IMR-90 (cell line): ENCODE measurements around the gene SLC5A11. TPM values are rescaled to one million over a fixed set of nuclear protein-coding genes. Genes with fewer than 3 reads are reported as not detected.
"Not testable (repeated sequence)": the region's sequence is repeated elsewhere in the genome, so short reads cannot be mapped to it uniquely, and the experiment has no call there.

Experiments
- ATAC-seq: fragments of 200-7000 bp; cut with Tn5 transposase; 2 replicates; pipeline ENCODE4 v1.9.1; 2020; ENCODE audit warnings: low read depth, mild to moderate bottlenecking, moderate library complexity
- BruUV-seq: library from RNA; stranded (reverse); fragments of 400-500 nt; replicated peaks from 2 replicates; lab custom pipeline; 2021; lab: Mats Ljungman, UMichigan
- CTCF ChIA-PET: fragments of 300-600 bp; formaldehyde crosslinking; extraction: SDS; loops from one replicate; lab custom pipeline; 2021; ENCODE audit warnings: antibody characterized with exemption; lab: Yijun Ruan, JAX
- POLR2A ChIA-PET: fragments of 300-600 bp; sonication (Branson Sonifier 250); formaldehyde crosslinking; loops from one replicate; lab custom pipeline; 2022; ENCODE audit warnings: antibody characterized with exemption; ENCODE audit not compliant: unreplicated experiment; lab: Charles Lee
- DNase-seq: peaks from one replicate; pipeline ENCODE4 v3.0.0; 2013
- H2AFZ ChIP-seq: replicated peaks from 2 replicates; pipeline ENCODE3; 2013; ENCODE audit warnings: low read length, mild to moderate bottlenecking; ENCODE audit not compliant: poor library complexity
- H2AK5ac ChIP-seq: 2 replicates; pipeline ENCODE4 v1.6.1; 2013; ENCODE audit warnings: low read depth, low read length, inconsistent platforms
- H2AK9ac ChIP-seq: replicated peaks from 2 replicates; pipeline ENCODE3; 2013; ENCODE audit warnings: mild to moderate bottlenecking, low read depth, low read length, moderate library complexity; ENCODE audit not compliant: poor library complexity
- H2BK120ac ChIP-seq: 2 replicates; pipeline ENCODE4 v1.6.1; 2013; ENCODE audit warnings: low read depth, low read length, inconsistent platforms
- H2BK15ac ChIP-seq: 3 replicates; pipeline ENCODE4 v1.6.1; 2013; ENCODE audit warnings: low read depth, low read length, inconsistent platforms
- H2BK20ac ChIP-seq: 2 replicates; pipeline ENCODE4 v1.6.1; 2013; ENCODE audit warnings: low read depth, mild to moderate bottlenecking, inconsistent platforms, low read length, moderate library complexity
- H2BK5ac ChIP-seq: 2 replicates; pipeline ENCODE4 v1.6.1; 2013; ENCODE audit warnings: mild to moderate bottlenecking, low read depth, low read length, inconsistent platforms; ENCODE audit not compliant: poor library complexity, severe bottlenecking
- H3K14ac ChIP-seq: replicated peaks from 2 replicates; pipeline ENCODE4 v1.6.1; 2013; ENCODE audit warnings: low read depth, low read length, inconsistent platforms
- H3K18ac ChIP-seq: 2 replicates; pipeline ENCODE4 v1.6.1; 2013; ENCODE audit warnings: low read depth, low read length, control low read depth
- H3K23ac ChIP-seq: 2 replicates; pipeline ENCODE4 v1.6.1; 2013; ENCODE audit warnings: low read depth, low read length, inconsistent platforms
- H3K27ac ChIP-seq: 2 replicates; pipeline ENCODE4 v1.5.1; 2013; ENCODE audit warnings: mild to moderate bottlenecking, control low read depth, low read length; ENCODE audit not compliant: insufficient read depth
- H3K27me3 ChIP-seq: 2 replicates; pipeline ENCODE4 v1.6.1; 2013; ENCODE audit warnings: low read length; ENCODE audit not compliant: control insufficient read depth, insufficient read depth
- H3K36me3 ChIP-seq: 2 replicates; pipeline ENCODE4 v1.6.1; 2013; ENCODE audit warnings: low read length, mixed read lengths; ENCODE audit not compliant: control insufficient read depth, insufficient read depth
- H3K4ac ChIP-seq: 2 replicates; pipeline ENCODE4 v1.6.1; 2013; ENCODE audit warnings: low read depth, low read length, inconsistent platforms
- H3K4me1 ChIP-seq: 2 replicates; pipeline ENCODE4 v1.6.1; 2013; ENCODE audit warnings: low read length, mixed read lengths; ENCODE audit not compliant: control insufficient read depth, insufficient read depth
- H3K4me2 ChIP-seq: 2 replicates; pipeline ENCODE4 v1.6.1; 2013; ENCODE audit warnings: low read depth, mild to moderate bottlenecking, control low read depth, low read length, moderate library complexity
- H3K4me3 ChIP-seq: 2 replicates; pipeline ENCODE4 v1.5.1; 2013; ENCODE audit warnings: low read depth, mild to moderate bottlenecking, control low read depth, low read length, moderate library complexity; ENCODE audit not compliant: insufficient read depth
- H3K56ac ChIP-seq: 2 replicates; pipeline ENCODE4 v1.6.1; 2013; ENCODE audit warnings: low read length, inconsistent platforms; ENCODE audit not compliant: insufficient read depth; ENCODE audit errors: extremely low read depth
- H3K79me1 ChIP-seq, 2 experiments: 2 replicates each; pipeline ENCODE4 v1.6.1; 2013; ENCODE audit warnings: low read length in 2 of 2, inconsistent platforms in 1 of 2, low read depth in 1 of 2
- H3K9ac ChIP-seq: 2 replicates; pipeline ENCODE4 v1.6.1; 2013; ENCODE audit warnings: low read depth, low read length, control low read depth
- H3K9me1 ChIP-seq: 2 replicates; pipeline ENCODE4 v1.6.1; 2013; ENCODE audit warnings: low read length, inconsistent platforms; ENCODE audit not compliant: insufficient read depth
- H3K9me3 ChIP-seq: 2 replicates; pipeline ENCODE4 v1.6.1; 2013; ENCODE audit warnings: low read length; ENCODE audit not compliant: control insufficient read depth, insufficient read depth
- H4K20me1 ChIP-seq: 2 replicates; pipeline ENCODE4 v1.6.1; 2013; ENCODE audit warnings: low read length, inconsistent platforms; ENCODE audit not compliant: insufficient read depth
- H4K5ac ChIP-seq: 2 replicates; pipeline ENCODE4 v1.6.1; 2013; ENCODE audit warnings: mild to moderate bottlenecking, low read depth, low read length, control low read depth
- H4K8ac ChIP-seq, 2 experiments: 2 replicates each; pipeline ENCODE4 v1.6.1; 2013; ENCODE audit warnings: low read depth in 2 of 2, low read length in 2 of 2, control low read depth in 1 of 2, inconsistent platforms in 1 of 2
- H4K91ac ChIP-seq: 2 replicates; pipeline ENCODE4 v1.6.1; 2013; ENCODE audit warnings: low read depth, low read length, inconsistent platforms; ENCODE audit not compliant: insufficient read depth
- BHLHE40 ChIP-seq: fragments of 150-350 bp; IDR thresholded peaks from 2 replicates; pipeline ENCODE4 v1.6.1; 2016; ENCODE audit warnings: mild to moderate bottlenecking, low read depth, low read length
- RCOR1 ChIP-seq: IDR thresholded peaks from 2 replicates; pipeline ENCODE4 v1.6.1; 2012; ENCODE audit warnings: mild to moderate bottlenecking, low read length, improper control_type of control experiment; ENCODE audit not compliant: insufficient replicate concordance
- RFX5 ChIP-seq: IDR thresholded peaks from 2 replicates; pipeline ENCODE4 v1.8.0; 2012; ENCODE audit warnings: low read depth, mild to moderate bottlenecking, low read length, moderate library complexity
- USF2 ChIP-seq: fragments of 150-350 bp; IDR thresholded peaks from 2 replicates; pipeline ENCODE4 v1.6.1; 2017; ENCODE audit warnings: mild to moderate bottlenecking, antibody characterized with exemption, low read length, low read depth
- WGBS, 2 experiments: methylation state at CpG; one replicate each; pipeline versions ENCODE4 v1.1.5 to v1.1.7; 2013; ENCODE audit warnings: missing lambda C conversion rate in 2 of 2; ENCODE audit not compliant: insufficient read length in 1 of 2; ENCODE audit errors: extremely low coverage in 2 of 2; 5-methylcytosine and 5-hydroxymethylcytosine counted together
- dilution Hi-C: fragments of 300-500 bp; cut with HindIII; formaldehyde crosslinking; loops from one replicate; pipeline ENCODE4 v1.14.3; 2018; ENCODE audit warnings: low sequenced_read_pairs; ENCODE audit not compliant: unreplicated experiment
- in situ Hi-C: fragments of 300-500 bp; cut with MboI; formaldehyde crosslinking; loops from 3 replicates; pipeline ENCODE4 v1.14.3; 2019; ENCODE audit warnings: low sequenced_read_pairs, inconsistent platforms, mixed read lengths
- intact Hi-C: fragments of 100-400 bp; cut with micrococcal nuclease; formaldehyde crosslinking; loops from 2 replicates; pipeline ENCODE4 v1.10.0; 2022
- polyA plus RNA-seq, 3 experiments: library from polyadenylated mRNA; depleted of rRNA; stranded (reverse); fragments of >200 nt; gene quantifications; 2 replicates each; pipeline ENCODE4 v1.2.3, GENCODE V29; 2012; ENCODE audit warnings: low replicate concordance in 1 of 3
- total RNA-seq: library from RNA; depleted of rRNA; stranded (reverse); fragments of >200 nt; gene quantifications from 2 replicates; pipeline ENCODE4 v1.2.3, GENCODE V29; 2012

The SLC5A11 gene
- total and polyA plus RNA-seq, 2 of the 4 experiments (the other 2 are of a cell fraction): under 0.01 TPM; not detected in 1

- CTCF ChIA-PET: interaction anchor here (1.0 kb wide), 1 partner anchor 10 kb away, joined by 5 read pairs; no protein-coding TSS in a partner anchor
- Histone ChIP-seq H2AK5ac (no peak overlapping the region), H2BK20ac (no peak overlapping the region), H3K36me3 (no peaks in the 10 kb centered on the region), H3K79me1 (no peaks in the 10 kb centered on the region), H3K9ac (no peak overlapping the region), H3K18ac (no peak overlapping the region), H4K5ac (no peak overlapping the region), H3K4ac (no peak overlapping the region), H2AK9ac (no peak overlapping the region), H3K27me3 (peaks cover 4% of the 10 kb centered on the region), H3K27ac (no peak overlapping the region), H2BK120ac (no peak overlapping the region), H3K23ac (no peak overlapping the region), H3K9me3 (no peaks in the 10 kb centered on the region), H3K9me1 (no peaks in the 10 kb centered on the region), H2AFZ (no peak overlapping the region), H3K14ac (no peak overlapping the region), H3K4me1 (no peaks in the 10 kb centered on the region), H4K8ac (no peak overlapping the region), H4K20me1 (no peaks in the 10 kb centered on the region), H3K56ac (no peak overlapping the region), H2BK5ac (no peak overlapping the region), H3K4me2 (no peak overlapping the region), H3K4me3 (no peak overlapping the region), H4K91ac (no peak overlapping the region), H2BK15ac (no peak overlapping the region)
- no peak for DNase-seq
- in situ Hi-C loops (no loop called here), intact Hi-C loops (no loop called here), dilution Hi-C loops (no loop called here)
- BruUV-seq: no TSS peak
- POLR2A ChIA-PET: no interaction called here
- ATAC-seq: no peak
- no CpG with 5 or more reads among the region's 1 CpG for WGBS, 2 experiments
- TF ChIP-seq RCOR1 (no peak), BHLHE40 (no peak), USF2 (no peak), RFX5 (no peak)
Measured at GRCh38 chr16:24896439-24896838, 50.7 kb downstream of the SLC5A11 start.

- H3K14ac ChIP-seq, ATAC-seq, H3K4ac ChIP-seq, H3K56ac ChIP-seq, H4K20me1 ChIP-seq, H3K9me1 ChIP-seq, H4K8ac ChIP-seq, H3K18ac ChIP-seq, H3K36me3 ChIP-seq, dilution Hi-C loops, in situ Hi-C loops, H2BK15ac ChIP-seq, H3K9ac ChIP-seq, BruUV-seq, H3K4me1 ChIP-seq, H2BK20ac ChIP-seq, H3K27me3 ChIP-seq, H2AK5ac ChIP-seq, H2BK5ac ChIP-seq, H3K79me1 ChIP-seq, H2AK9ac ChIP-seq, H3K9me3 ChIP-seq, intact Hi-C loops, DNase-seq, H3K27ac ChIP-seq, H2BK120ac ChIP-seq, H3K4me2 ChIP-seq, H4K5ac ChIP-seq, H3K23ac ChIP-seq, H4K91ac ChIP-seq, H3K4me3 ChIP-seq, H2AFZ ChIP-seq: not testable (repeated sequence)
- ChIA-PET CTCF (interaction anchor here (0.7 to 1.0 kb wide), 2 partner anchors 9 to 380 kb away, joined by 4 to 5 read pairs; no protein-coding TSS in a partner anchor), POLR2A (interaction anchor here (0.7 kb wide), 1 partner anchor 343 kb away, joined by 3 read pairs; no protein-coding TSS in a partner anchor)
- no CpG with 5 or more reads among the region's 2 CpGs for WGBS, 2 experiments
Measured at GRCh38 chr16:24897522-24897921, 51.8 kb downstream of the SLC5A11 start.
